K562 (cell line): ENCODE data around the gene DCAF12. TPM values are rescaled to one million over a fixed set of nuclear protein-coding genes. Genes with fewer than 3 reads are reported as not detected.

Experiments
- ATAC-seq: fragments of 200-7000 bp; cut with Tn5 transposase; 3 replicates; pipeline ENCODE4 v1.9.1; 2020; ENCODE audit warnings: moderate library complexity
- BruUV-seq: library from RNA; stranded (reverse); fragments of 400-500 nt; replicated peaks from 2 replicates; lab custom pipeline; 2021; lab: Mats Ljungman, UMichigan
- CTCF ChIA-PET: fragments of 300-600 bp; formaldehyde crosslinking; extraction: SDS; loops from one replicate; lab custom pipeline; 2021; ENCODE audit warnings: low intra/inter-chr PET ratio; lab: Yijun Ruan, JAX
- POLR2A ChIA-PET: fragments of 300-600, 350-650 bp; sonication (Branson Sonifier 250); formaldehyde crosslinking; extraction: SDS; loops from one replicate; lab custom pipeline; 2021; ENCODE audit warnings: antibody characterized with exemption, inconsistent platforms; lab: Yijun Ruan, JAX
- DNase-seq, 4 experiments: peaks; one replicate each; pipeline versions ENCODE4 v3.0.0 to v3.0.0-alpha.2; 2011 to 2018; ENCODE audit warnings: low spot score in 3 of 4, mixed read lengths in 3 of 4; ENCODE audit errors: extremely low read depth in 1 of 4
- FAIRE-seq: peaks from 2 replicates; lab custom pipeline; 2011; peaks lifted over from hg19 to GRCh38; lab: Jason Lieb, UNC
- H2AFZ ChIP-seq: 2 replicates; pipeline ENCODE4 v1.6.0; 2011; ENCODE audit warnings: low read depth, low read length, control low read depth, inconsistent platforms
- H3K27ac ChIP-seq: fragments of 200-600 bp; 3 replicates; pipeline ENCODE4 v1.8.0; 2011; ENCODE audit warnings: low read depth, mild to moderate bottlenecking, control low read depth, inconsistent platforms, low read length, moderate library complexity, mixed read lengths; ENCODE audit errors: extremely low read depth
- H3K27me3 ChIP-seq, 2 experiments: fragments of 300-600 bp in 1 of 2; 2 replicates in 1 of 2; 3 replicates in 1 of 2; pipeline versions ENCODE4 v1.6.0 to v1.8.0; 2011; ENCODE audit warnings: inconsistent platforms in 2 of 2, low read length in 2 of 2, mild to moderate bottlenecking in 1 of 2, mixed read lengths in 1 of 2, moderate library complexity in 1 of 2; ENCODE audit not compliant: control insufficient read depth in 2 of 2, insufficient read depth in 2 of 2
- H3K36me3 ChIP-seq: fragments of 300-600 bp; 3 replicates; pipeline ENCODE4 v1.8.0; 2011; ENCODE audit warnings: mild to moderate bottlenecking, low read length, inconsistent platforms; ENCODE audit not compliant: control insufficient read depth, insufficient read depth
- H3K4me1 ChIP-seq, 2 experiments: fragments of 200-600 bp in 1 of 2; replicated peaks in 1 of 2; 2 replicates in 1 of 2; 3 replicates in 1 of 2; pipeline versions ENCODE4 v1.5.1 to v1.8.0; 2011; ENCODE audit warnings: inconsistent platforms in 2 of 2, low read length in 2 of 2, mild to moderate bottlenecking in 1 of 2, mixed read lengths in 1 of 2, moderate library complexity in 1 of 2; ENCODE audit not compliant: control insufficient read depth in 2 of 2, insufficient read depth in 2 of 2
- H3K4me2 ChIP-seq: 2 replicates; pipeline ENCODE4 v1.6.1; 2011; ENCODE audit warnings: low read length, control low read depth, inconsistent platforms, mixed read lengths; ENCODE audit not compliant: insufficient read depth
- H3K4me3 ChIP-seq: fragments of 200-600 bp; sonication (generic), shearing (Covaris generic); 2 replicates; pipeline ENCODE4 v1.5.1; 2016; ENCODE audit warnings: control low read depth, inconsistent platforms
- H3K79me2 ChIP-seq: fragments of 200-600 bp; 3 replicates; pipeline ENCODE4 v1.8.0; 2011; ENCODE audit warnings: low read length, inconsistent platforms; ENCODE audit not compliant: control insufficient read depth, insufficient read depth
- H3K9ac ChIP-seq, 2 experiments: 2 replicates each; pipeline versions ENCODE4 v1.6.0 to v1.6.1; 2011; ENCODE audit warnings: low read depth in 2 of 2, low read length in 2 of 2, control low read depth in 1 of 2, inconsistent platforms in 1 of 2, mild to moderate bottlenecking in 1 of 2, mixed read lengths in 1 of 2; ENCODE audit not compliant: insufficient read depth in 1 of 2
- H3K9me1 ChIP-seq: one replicate; pipeline ENCODE4 v1.6.0; 2011; ENCODE audit warnings: inconsistent platforms, mild to moderate bottlenecking, low read length, moderate library complexity; ENCODE audit not compliant: control insufficient read depth, insufficient read depth
- H3K9me3 ChIP-seq: replicated peaks from 2 replicates; pipeline ENCODE4 v1.5.1; 2011; ENCODE audit warnings: low read depth, low read length, inconsistent platforms; ENCODE audit not compliant: control insufficient read depth, insufficient read depth
- H4K20me1 ChIP-seq: replicated peaks from 2 replicates; pipeline ENCODE4 v1.6.1; 2011; ENCODE audit warnings: low read length, inconsistent platforms, mixed read lengths; ENCODE audit not compliant: control insufficient read depth, insufficient read depth
- BRD9 ChIP-seq: fragments of 450-650 bp; IDR thresholded peaks from 2 replicates; pipeline ENCODE4 v1.6.1; 2018; ENCODE audit warnings: low read depth; ENCODE audit not compliant: partially characterized antibody
- CHD4 ChIP-seq: fragments of 200-600 bp; sonication (generic); IDR thresholded peaks from 3 replicates; pipeline ENCODE4 v1.6.1; 2012; ENCODE audit warnings: low read depth, mild to moderate bottlenecking, mixed read lengths, low read length, inconsistent platforms; ENCODE audit not compliant: insufficient read depth, insufficient replicate concordance, poor library complexity, severe bottlenecking
- E2F6 ChIP-seq, 2 experiments: IDR thresholded peaks; 2 replicates each; pipeline ENCODE4 v1.6.1; 2011; ENCODE audit warnings: borderline replicate concordance in 1 of 2, control low read depth in 1 of 2, low read depth in 1 of 2, low read length in 1 of 2, mild to moderate bottlenecking in 1 of 2, mixed read lengths in 1 of 2, moderate library complexity in 1 of 2; ENCODE audit not compliant: insufficient read depth in 1 of 2, insufficient read length in 1 of 2, poor library complexity in 1 of 2, severe bottlenecking in 1 of 2; ENCODE audit errors: extremely low read depth in 1 of 2
- ETV1 ChIP-seq: fragments of 450-650 bp; conservative IDR thresholded peaks from 2 replicates; pipeline ENCODE4 v1.6.1; 2016; ENCODE audit warnings: missing genetic modification characterization, control low read depth, low read depth, missing compliant biosample characterization
- FOXP1 ChIP-seq: sonication (generic); formaldehyde crosslinking; IDR thresholded peaks from 2 replicates; pipeline ENCODE4 v1.8.0; 2022; ENCODE audit warnings: mild to moderate bottlenecking, missing genetic modification reagents
- KDM5B ChIP-seq: fragments of 200-600 bp; sonication (generic); IDR thresholded peaks from 2 replicates; pipeline ENCODE4 v1.6.1; 2012; ENCODE audit warnings: low read depth, mild to moderate bottlenecking, moderate library complexity, low read length, control low read depth, inconsistent platforms; ENCODE audit not compliant: insufficient replicate concordance
- NR2C2 ChIP-seq, 2 experiments: fragments of 200-800 bp in 1 of 2; sonication (Bioruptor generic) in 1 of 2; sonication (generic) in 1 of 2; formaldehyde crosslinking in 1 of 2; IDR thresholded peaks; 2 replicates each; pipeline versions ENCODE4 v1.6.1 to v1.8.0; 2016 to 2022; ENCODE audit warnings: mild to moderate bottlenecking in 1 of 2, missing compliant biosample characterization in 1 of 2, missing genetic modification characterization in 1 of 2, missing genetic modification reagents in 1 of 2
- SETDB1 ChIP-seq: IDR thresholded peaks from one replicate; pipeline ENCODE4 v1.6.1; 2012; ENCODE audit warnings: low read length, control low read depth, inconsistent platforms
- ZNF175 ChIP-seq: fragments of 200-800 bp; sonication (Bioruptor generic); IDR thresholded peaks from 2 replicates; pipeline ENCODE4 v1.6.1; 2016; ENCODE audit warnings: low read depth, mild to moderate bottlenecking, missing genetic modification characterization, missing compliant biosample characterization
- ZNF431 ChIP-seq: sonication (generic); formaldehyde crosslinking; IDR thresholded peaks from 2 replicates; pipeline ENCODE4 v1.8.0; 2022; ENCODE audit warnings: mild to moderate bottlenecking, missing genetic modification reagents
- WGBS: fragments of 100-300 bp; shearing (Covaris generic); methylation state at CpG from one replicate; pipeline ENCODE4 v1.1.6; 2016; ENCODE audit warnings: low coverage, mixed read lengths; ENCODE audit not compliant: insufficient coverage; ENCODE audit errors: missing lambda C conversion rate; 5-methylcytosine and 5-hydroxymethylcytosine counted together
- in situ Hi-C: fragments of 300-500 bp; cut with MboI; formaldehyde crosslinking; loops from 4 replicates; pipeline ENCODE4 v1.15.0; 2018; ENCODE audit warnings: inconsistent platforms, mixed read lengths
- intact Hi-C: fragments of 100-400 bp; cut with micrococcal nuclease; formaldehyde crosslinking; loops from 2 replicates; pipeline ENCODE4 v1.14.2; 2022
- polyA plus RNA-seq, 8 experiments: library from polyadenylated mRNA; depleted of rRNA in 4 of 8; stranded (reverse) in 5 of 8; unstranded in 3 of 8; fragments of >200 nt; fragmentation: Nextera tagmentation in 2 of 8; fragmentation: Illumina TruSeq in 1 of 8; extraction: Ambion mirVana in 2 of 8; extraction: Trizol in 1 of 8; gene quantifications; 2 replicates each; pipeline versions ENCODE4 v1.2.1 to v1.2.3, GENCODE V29; 2011 to 2014; ENCODE audit warnings: inconsistent platforms in 1 of 8, missing spikeins in 1 of 8
- total RNA-seq, 7 experiments: library from RNA; depleted of rRNA in 6 of 7; stranded (reverse); fragments of >200 nt in 6 of 7; fragmentation: Illumina TruSeq in 2 of 7; extraction: Trizol in 2 of 7; gene quantifications; 2 replicates each; pipeline versions ENCODE4 v1.2.1 to v1.2.3, GENCODE V29; 2011 to 2021; ENCODE audit warnings: low replicate concordance in 1 of 7
- TF ChIP-seq, protein P1 (sequence below): fragments of 200-800 bp; sonication (Bioruptor generic); IDR thresholded peaks from 2 replicates; pipeline ENCODE4 v1.6.1; 2017; ENCODE audit warnings: missing genetic modification characterization, missing compliant biosample characterization

DCAF12 gene
- total and polyA plus RNA-seq, 9 of the 15 experiments (the other 6 are each of a cell fraction or from before 2014, with no cell fraction given), result 10.9 to 59.6 (median 30.8) TPM

DNA sequence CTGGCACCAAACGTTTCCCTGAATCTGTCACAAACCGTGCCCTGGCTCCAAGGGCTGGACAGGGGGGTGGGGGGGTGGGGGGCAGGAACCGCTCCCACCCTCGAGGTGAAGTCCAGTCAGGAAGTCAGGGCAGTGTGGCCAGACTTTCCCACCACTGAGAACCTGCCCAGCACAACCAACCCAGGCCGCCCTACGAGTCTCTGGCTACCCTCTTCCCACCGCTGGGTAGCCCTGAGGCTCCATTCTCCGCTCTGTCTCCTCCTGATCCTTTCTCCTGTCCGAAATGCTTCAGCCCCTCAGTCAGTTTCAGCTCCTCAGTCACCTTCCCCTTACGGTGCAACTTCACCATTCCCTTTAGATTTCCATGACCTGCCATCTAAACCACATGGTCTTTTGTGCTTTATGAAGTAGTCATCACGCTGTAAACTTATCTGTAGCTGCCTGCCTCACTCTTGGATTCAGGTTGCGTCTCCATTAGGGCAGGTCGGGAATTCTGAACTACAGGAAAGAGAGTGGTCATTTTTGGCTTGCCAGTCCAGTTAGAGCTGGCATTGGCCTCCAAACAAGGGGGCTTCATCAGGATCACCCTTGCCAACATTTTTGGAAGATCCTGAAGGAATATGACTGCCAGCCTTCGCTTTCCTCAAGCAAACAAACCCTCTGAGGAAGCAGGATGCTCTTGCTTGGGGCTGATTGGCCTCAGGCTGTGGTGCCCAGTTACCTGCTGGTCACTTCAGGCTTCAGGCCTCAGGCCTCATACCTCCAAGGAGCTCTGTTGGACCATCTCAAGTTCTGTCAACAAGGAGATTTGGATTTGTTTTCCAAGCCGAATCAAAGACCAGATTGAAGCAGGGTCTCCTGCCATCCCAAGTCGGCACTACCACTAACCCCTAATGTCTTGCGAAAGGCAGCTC lies 794 bp upstream of the DCAF12 start:
- peak; percentile 43 for ATAC-seq
- peak; percentile 83 for FAIRE-seq
- DNase-seq, result peak in 2 of 4 experiments; percentile 16 to 50
- H4K20me1 ChIP-seq, result no peaks in the 10 kb centered on the region
- H3K27ac ChIP-seq, result peak overlapping the region; percentile 98
- H3K27me3 ChIP-seq, result no peaks in the 10 kb centered on the region
- peaks cover 27% of the 10 kb centered on the region; the same call in 2 of the 3 replicates for H3K36me3 ChIP-seq
- in situ Hi-C loops (no loop called here), intact Hi-C loops (loop anchor here (5.0 to 10.0 kb wide), 2 partner anchors 60 to 128 kb away; no protein-coding TSS in a partner anchor)
- H3K9me1 ChIP-seq, result peaks cover 6% of the 10 kb centered on the region
- peaks cover 45% of the 10 kb centered on the region for H3K79me2 ChIP-seq
- POLR2A ChIA-PET, result interaction anchor here (1.1 to 2.4 kb wide), 8 partner anchors 14 to 63 kb away, joined by 3 to 12 read pairs (median 4); partner anchors contain the start of gene UBAP1
- H3K4me1 ChIP-seq, result peaks cover 23 to 33% of the 10 kb centered on the region in 2 experiments
- CTCF ChIA-PET, result no interaction called here
- peak overlapping the region; percentile 97 to 99 for H3K9ac ChIP-seq
- TF ChIP-seq FOXP1 (CRISPR knock-in tag) (no peak), ZNF431 (CRISPR knock-in tag) (0 out of 2 replicates have a peak, but pooled peaks have one; percentile 19), SETDB1 (no peak), CHD4 (no peak), E2F6 (IDR thresholded peaks at IDR 0.05; ENCODE audit: borderline replicate concordance in 1 of 2, extremely low read depth in 1 of 2, insufficient read depth in 1 of 2, insufficient read length in 1 of 2, low read depth in 1 of 2, low read length in 1 of 2, poor library complexity in 1 of 2, severe bottlenecking in 1 of 2) (peak in 1 of 2 experiments; percentile 19), ZNF175 (CRISPR knock-in tag) (peak; percentile 54; the same call in 1 of the 2 replicates), NR2C2 (CRISPR knock-in tag; IDR thresholded peaks at IDR 0.05) (no peak), NR2C2 (tag; IDR thresholded peaks at IDR 0.05) (peak; percentile 25; the same call in 1 of the 2 replicates), KDM5B (peak; percentile 13), BRD9 (peak; percentile 43), ETV1 (no peak)
- TF ChIP-seq, protein P1, sequence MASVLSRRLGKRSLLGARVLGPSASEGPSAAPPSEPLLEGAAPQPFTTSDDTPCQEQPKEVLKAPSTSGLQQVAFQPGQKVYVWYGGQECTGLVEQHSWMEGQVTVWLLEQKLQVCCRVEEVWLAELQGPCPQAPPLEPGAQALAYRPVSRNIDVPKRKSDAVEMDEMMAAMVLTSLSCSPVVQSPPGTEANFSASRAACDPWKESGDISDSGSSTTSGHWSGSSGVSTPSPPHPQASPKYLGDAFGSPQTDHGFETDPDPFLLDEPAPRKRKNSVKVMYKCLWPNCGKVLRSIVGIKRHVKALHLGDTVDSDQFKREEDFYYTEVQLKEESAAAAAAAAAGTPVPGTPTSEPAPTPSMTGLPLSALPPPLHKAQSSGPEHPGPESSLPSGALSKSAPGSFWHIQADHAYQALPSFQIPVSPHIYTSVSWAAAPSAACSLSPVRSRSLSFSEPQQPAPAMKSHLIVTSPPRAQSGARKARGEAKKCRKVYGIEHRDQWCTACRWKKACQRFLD (CRISPR knock-in tag), result 0 out of 2 replicates have a peak, but pooled peaks have one; percentile 22
- peak overlapping the region; percentile 89 for H2AFZ ChIP-seq
- peak overlapping the region; percentile 98 for H3K4me2 ChIP-seq
- no peaks in the 10 kb centered on the region for H3K9me3 ChIP-seq
- peak overlapping the region; percentile 88 for H3K4me3 ChIP-seq
- BruUV-seq, result TSS peak; percentile 80
- WGBS, result 35% methylated on average over 12 of the region's 17 CpGs
